A673 (cell line): ENCODE measurements around the gene ATXN2.
"Not testable (repeated sequence)": the region's sequence is repeated elsewhere in the genome, so short reads cannot be mapped to it uniquely, and the experiment has no call there.

Experiments
- CTCF ChIP-seq: fragments of 300-800, 200-600 bp; sonication (generic); conservative IDR thresholded peaks from 2 replicates; pipeline ENCODE4 v1.5.1; 2017; ENCODE audit warnings: low read depth, mild to moderate bottlenecking, antibody characterized with exemption, low read length, moderate library complexity, mixed read lengths
- EZH2 ChIP-seq: fragments of 200-600 bp; sonication (generic); IDR thresholded peaks from 2 replicates; pipeline ENCODE4 v1.6.1; 2017; ENCODE audit warnings: borderline replicate concordance, low read depth, mild to moderate bottlenecking, mixed read lengths, antibody characterized with exemption, low read length; ENCODE audit not compliant: poor library complexity, severe bottlenecking

GRCh38 chr12:111460111-111460510 lies 139.0 kb downstream of the ATXN2 start:
- TF ChIP-seq CTCF, EZH2: not testable (repeated sequence)
